PC-9 (cell line): ENCODE measurements around the gene TENM4. TPM values are rescaled to one million over a fixed set of nuclear protein-coding genes. Genes with fewer than 3 reads are reported as not detected.

Experiments
- BruUV-seq: library from RNA; stranded (reverse); fragments of 400-500 nt; replicated peaks from 2 replicates; lab custom pipeline; 2021; lab: Mats Ljungman, UMichigan
- CTCF ChIA-PET: fragments of 300-600 bp; sonication (Branson Sonifier 250); formaldehyde crosslinking; loops from one replicate; lab custom pipeline; 2022; ENCODE audit warnings: antibody characterized with exemption; lab: Charles Lee
- POLR2A ChIA-PET: fragments of 300-600 bp; sonication (Branson Sonifier 250); formaldehyde crosslinking; loops from one replicate; lab custom pipeline; 2022; ENCODE audit warnings: antibody characterized with exemption; ENCODE audit not compliant: unreplicated experiment; lab: Charles Lee
- DNase-seq, 2 experiments: peaks; one replicate each; pipeline versions ENCODE4 v3.0.0 to v3.0.0-alpha.2; 2015 to 2022; ENCODE audit warnings: mixed read lengths in 1 of 2
- H2AFZ ChIP-seq: fragments of 200-600 bp; sonication (generic); 2 replicates; pipeline ENCODE4 v1.8.1; 2017; ENCODE audit warnings: antibody characterized with exemption
- H3F3A ChIP-seq: fragments of 200-600 bp; sonication (generic); 2 replicates; pipeline ENCODE4 v1.8.1; 2017; ENCODE audit warnings: antibody characterized with exemption, mild to moderate bottlenecking, low read depth; ENCODE audit not compliant: insufficient read depth
- H3K27ac ChIP-seq: fragments of 200-600 bp; sonication (generic); 2 replicates; pipeline ENCODE4 v1.6.1; 2016; ENCODE audit warnings: mixed run types
- H3K27me3 ChIP-seq: fragments of 200-600 bp; sonication (generic); 2 replicates; pipeline ENCODE4 v1.6.1; 2016; ENCODE audit warnings: low read depth, mixed run types; ENCODE audit not compliant: insufficient read depth
- H3K36me3 ChIP-seq: fragments of 200-600 bp; sonication (generic); 2 replicates; pipeline ENCODE4 v1.6.1; 2016; ENCODE audit warnings: low read depth, mixed run types
- H3K4me1 ChIP-seq: fragments of 200-600 bp; sonication (generic); replicated peaks from 2 replicates; pipeline ENCODE4 v1.6.1; 2016; ENCODE audit warnings: mixed run types; ENCODE audit not compliant: insufficient read depth
- H3K4me2 ChIP-seq: fragments of 200-600 bp; sonication (generic); 2 replicates; pipeline ENCODE4 v1.6.1; 2017; ENCODE audit warnings: mixed run types
- H3K4me3 ChIP-seq: fragments of 200-600 bp; sonication (generic); 2 replicates; pipeline ENCODE4 v1.6.1; 2016; ENCODE audit warnings: mixed run types
- H3K79me2 ChIP-seq: fragments of 200-600 bp; sonication (generic); 2 replicates; pipeline ENCODE4 v1.6.1; 2017; ENCODE audit warnings: low read depth, mixed run types
- H3K9me2 ChIP-seq: fragments of 200-600 bp; sonication (generic); 2 replicates; pipeline ENCODE4 v1.8.1; 2017; ENCODE audit warnings: mild to moderate bottlenecking; ENCODE audit not compliant: insufficient read depth
- H3K9me3 ChIP-seq: fragments of 200-600 bp; sonication (generic); 2 replicates; pipeline ENCODE4 v1.8.1; 2016; ENCODE audit warnings: low read depth; ENCODE audit not compliant: insufficient read depth
- H4K20me1 ChIP-seq: fragments of 200-600 bp; sonication (generic); 2 replicates; pipeline ENCODE4 v1.8.1; 2017; ENCODE audit not compliant: insufficient read depth
- CTCF ChIP-seq: fragments of 200-600 bp; sonication (generic); conservative IDR thresholded peaks from 2 replicates; pipeline ENCODE4 v1.6.1; 2017; ENCODE audit warnings: mixed run types, antibody characterized with exemption, mild to moderate bottlenecking, moderate library complexity
- EZH2 ChIP-seq: fragments of 200-600 bp; sonication (generic); IDR thresholded peaks from 2 replicates; pipeline ENCODE4 v1.8.0; 2017; ENCODE audit warnings: antibody characterized with exemption, low read depth
- intact Hi-C: fragments of 100-400 bp; cut with micrococcal nuclease; formaldehyde crosslinking; loops from one replicate; pipeline ENCODE4 v1.10.0; 2022; ENCODE audit not compliant: unreplicated experiment
- total RNA-seq: library from RNA; stranded (reverse); gene quantifications from 2 replicates; pipeline ENCODE4 v1.2.3, GENCODE V29; 2021

Gene TENM4
- total RNA-seq, 1 experiment from 2014 or later, result not detected

GRCh38 chr11:78801161-78801884 is 639.5 kb downstream of the TENM4 start:
- no peaks in the 10 kb centered on the region for H3K36me3 ChIP-seq
- ChIA-PET POLR2A (no interaction called here), CTCF (no interaction called here)
- no TSS peak for BruUV-seq
- no peaks in the 10 kb centered on the region for H3K4me1 ChIP-seq
- no peaks in the 10 kb centered on the region for H3K9me3 ChIP-seq
- peaks cover 33% of the 10 kb centered on the region for H3K27me3 ChIP-seq
- H3K9me2 ChIP-seq, result no peaks in the 10 kb centered on the region
- no peak overlapping the region for H3K4me2 ChIP-seq
- peak in 1 of 2 experiments; percentile 63 for DNase-seq
- no peak overlapping the region for H3K27ac ChIP-seq
- no peak for TF ChIP-seq EZH2
- no peak for TF ChIP-seq CTCF
- no peak overlapping the region for H2AFZ ChIP-seq
- intact Hi-C loops, result no loop called here
- H4K20me1 ChIP-seq, result no peaks in the 10 kb centered on the region
- H3K79me2 ChIP-seq, result no peaks in the 10 kb centered on the region
- H3K4me3 ChIP-seq, result no peak overlapping the region
- no peaks in the 10 kb centered on the region for H3F3A ChIP-seq

- H3K27ac ChIP-seq, result no peak overlapping the region
- H4K20me1 ChIP-seq, result no peaks in the 10 kb centered on the region
- H2AFZ ChIP-seq, result no peak overlapping the region
- intact Hi-C loops, result no loop called here
- no peaks in the 10 kb centered on the region for H3K4me1 ChIP-seq
- no peak overlapping the region for H3K4me2 ChIP-seq
- H3K79me2 ChIP-seq, result no peaks in the 10 kb centered on the region
- H3K9me3 ChIP-seq, result no peaks in the 10 kb centered on the region
- peaks cover 39% of the 10 kb centered on the region for H3K27me3 ChIP-seq
- no peak for TF ChIP-seq EZH2
- no peak for TF ChIP-seq CTCF
- CTCF ChIA-PET, result no interaction called here
- H3K36me3 ChIP-seq, result no peaks in the 10 kb centered on the region
- POLR2A ChIA-PET, result no interaction called here
- H3F3A ChIP-seq, result no peaks in the 10 kb centered on the region
- no peaks in the 10 kb centered on the region for H3K9me2 ChIP-seq
- H3K4me3 ChIP-seq, result no peak overlapping the region
- no peak for DNase-seq
- no TSS peak for BruUV-seq
Measured at GRCh38 chr11:78800756-78801155, 640.1 kb downstream of the TENM4 start.

GRCh38 chr11:78800096-78800690 is 640.6 kb downstream of the TENM4 start:
- intact Hi-C loops, result no loop called here

More at GRCh38 chr11:78800096-78800690, 640.6 kb downstream of the TENM4 start:
- no peak for TF ChIP-seq EZH2
- TF ChIP-seq CTCF, result no peak
- H4K20me1 ChIP-seq, result no peaks in the 10 kb centered on the region
- no TSS peak for BruUV-seq
- no peaks in the 10 kb centered on the region for H3F3A ChIP-seq
- no peak overlapping the region for H3K4me3 ChIP-seq
- H3K9me2 ChIP-seq, result no peaks in the 10 kb centered on the region
- no peak overlapping the region for H2AFZ ChIP-seq
- no peaks in the 10 kb centered on the region for H3K79me2 ChIP-seq
- H3K4me2 ChIP-seq, result no peak overlapping the region
- H3K27me3 ChIP-seq, result peaks cover 45% of the 10 kb centered on the region
- H3K4me1 ChIP-seq, result no peaks in the 10 kb centered on the region
- DNase-seq, result no peak
- ChIA-PET CTCF (no interaction called here), POLR2A (no interaction called here)
- H3K36me3 ChIP-seq, result no peaks in the 10 kb centered on the region
- no peaks in the 10 kb centered on the region for H3K9me3 ChIP-seq
- no peak overlapping the region for H3K27ac ChIP-seq
